Gastroesophageal sphincter (tissue), 3 donors: Measurements from ENCODE around the gene COL12A1.

Experiments used
- EP300 ChIP-seq: sonication (generic); formaldehyde crosslinking; IDR thresholded peaks from one replicate; pipeline ENCODE4 v1.6.1; 2017; ENCODE audit warnings: antibody characterized with exemption, mild to moderate bottlenecking
- TF ChIP-seq, protein P1 (sequence below), 4 experiments: fragments of 200-600 bp in 2 of 4; fragments of 450-650 bp in 2 of 4; sonication (generic) in 1 of 4; IDR thresholded peaks; one replicate each; pipeline ENCODE4 v1.5.1; 2017 to 2019; ENCODE audit warnings: antibody characterized with exemption in 4 of 4, mild to moderate bottlenecking in 2 of 4, moderate library complexity in 2 of 4

DNA sequence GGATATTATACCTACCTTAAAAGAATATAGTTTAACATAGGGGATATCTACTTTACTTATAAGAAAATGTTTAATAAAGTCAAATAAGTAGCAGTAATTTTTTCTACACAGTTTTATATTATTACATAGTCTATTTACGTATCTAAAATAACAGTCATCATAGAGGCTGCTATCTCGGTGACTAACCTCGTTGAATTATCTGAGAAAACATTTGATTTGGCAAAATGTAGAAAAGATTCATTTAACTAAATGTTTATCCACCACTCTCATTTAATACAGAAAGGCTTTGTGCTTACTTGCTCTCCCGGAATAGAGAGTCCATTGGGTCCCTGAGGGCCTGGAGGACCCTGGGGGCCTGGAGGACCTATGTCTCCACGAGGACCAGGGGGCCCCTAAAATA lies 103.6 kb downstream of the COL12A1 start:
- TF ChIP-seq EP300 = no peak
- TF ChIP-seq, protein P1, sequence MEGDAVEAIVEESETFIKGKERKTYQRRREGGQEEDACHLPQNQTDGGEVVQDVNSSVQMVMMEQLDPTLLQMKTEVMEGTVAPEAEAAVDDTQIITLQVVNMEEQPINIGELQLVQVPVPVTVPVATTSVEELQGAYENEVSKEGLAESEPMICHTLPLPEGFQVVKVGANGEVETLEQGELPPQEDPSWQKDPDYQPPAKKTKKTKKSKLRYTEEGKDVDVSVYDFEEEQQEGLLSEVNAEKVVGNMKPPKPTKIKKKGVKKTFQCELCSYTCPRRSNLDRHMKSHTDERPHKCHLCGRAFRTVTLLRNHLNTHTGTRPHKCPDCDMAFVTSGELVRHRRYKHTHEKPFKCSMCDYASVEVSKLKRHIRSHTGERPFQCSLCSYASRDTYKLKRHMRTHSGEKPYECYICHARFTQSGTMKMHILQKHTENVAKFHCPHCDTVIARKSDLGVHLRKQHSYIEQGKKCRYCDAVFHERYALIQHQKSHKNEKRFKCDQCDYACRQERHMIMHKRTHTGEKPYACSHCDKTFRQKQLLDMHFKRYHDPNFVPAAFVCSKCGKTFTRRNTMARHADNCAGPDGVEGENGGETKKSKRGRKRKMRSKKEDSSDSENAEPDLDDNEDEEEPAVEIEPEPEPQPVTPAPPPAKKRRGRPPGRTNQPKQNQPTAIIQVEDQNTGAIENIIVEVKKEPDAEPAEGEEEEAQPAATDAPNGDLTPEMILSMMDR (IDR thresholded peaks at IDR 0.05) = no peak
